ENCODE data around the gene MAPK11. TPM values are rescaled to one million over a fixed set of nuclear protein-coding genes. Genes with fewer than 3 reads are reported as not detected.

The MAPK11 gene
- total and polyA plus RNA-seq, 9 of the 15 experiments (the other 6 are each of a cell fraction or from before 2014, with no cell fraction given): 0.06 to 14.6 (median 5.3) TPM

DNA sequence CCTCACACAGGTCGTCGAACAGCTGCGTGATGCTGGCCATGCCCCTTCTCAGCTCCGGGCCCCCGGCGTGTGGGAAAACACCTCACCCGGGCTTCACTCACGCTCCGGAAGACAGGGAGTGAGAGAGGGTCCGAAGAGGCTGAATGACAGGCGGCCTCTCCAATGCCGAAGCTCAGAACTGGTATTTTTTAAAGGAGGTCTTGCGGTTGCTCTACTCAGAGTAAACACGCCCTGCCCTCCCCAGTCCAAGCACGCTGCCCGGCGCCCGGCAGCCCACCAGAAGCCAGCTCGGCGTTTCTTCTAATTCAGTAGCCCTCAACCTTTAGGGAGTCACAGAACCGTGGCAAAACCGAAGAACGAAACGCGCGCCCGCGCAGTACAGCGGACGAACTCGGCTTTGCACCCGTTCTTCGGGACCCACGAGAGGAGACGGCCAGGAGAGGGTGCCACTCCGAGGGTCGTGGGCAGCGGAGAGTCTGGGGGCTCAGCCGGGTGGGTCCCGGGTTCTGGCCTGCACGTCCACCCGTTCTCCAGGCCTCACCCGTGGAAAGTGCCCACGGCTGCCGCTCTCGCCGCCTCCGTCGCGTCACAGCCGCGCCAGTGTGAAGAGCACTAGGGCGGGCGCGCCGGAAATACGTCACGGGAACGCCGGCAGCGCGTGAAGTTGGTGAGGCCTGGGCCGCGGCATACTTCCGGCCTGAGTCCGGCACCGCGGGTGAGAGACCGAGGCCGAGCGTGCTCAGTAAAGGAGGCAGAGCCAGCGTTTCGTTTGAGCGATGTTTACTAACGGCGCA is 25.6 kb downstream of the MAPK11 start, which contains the start of gene TUBGCP6 (continued):
- TF ChIP-seq, protein P1, sequence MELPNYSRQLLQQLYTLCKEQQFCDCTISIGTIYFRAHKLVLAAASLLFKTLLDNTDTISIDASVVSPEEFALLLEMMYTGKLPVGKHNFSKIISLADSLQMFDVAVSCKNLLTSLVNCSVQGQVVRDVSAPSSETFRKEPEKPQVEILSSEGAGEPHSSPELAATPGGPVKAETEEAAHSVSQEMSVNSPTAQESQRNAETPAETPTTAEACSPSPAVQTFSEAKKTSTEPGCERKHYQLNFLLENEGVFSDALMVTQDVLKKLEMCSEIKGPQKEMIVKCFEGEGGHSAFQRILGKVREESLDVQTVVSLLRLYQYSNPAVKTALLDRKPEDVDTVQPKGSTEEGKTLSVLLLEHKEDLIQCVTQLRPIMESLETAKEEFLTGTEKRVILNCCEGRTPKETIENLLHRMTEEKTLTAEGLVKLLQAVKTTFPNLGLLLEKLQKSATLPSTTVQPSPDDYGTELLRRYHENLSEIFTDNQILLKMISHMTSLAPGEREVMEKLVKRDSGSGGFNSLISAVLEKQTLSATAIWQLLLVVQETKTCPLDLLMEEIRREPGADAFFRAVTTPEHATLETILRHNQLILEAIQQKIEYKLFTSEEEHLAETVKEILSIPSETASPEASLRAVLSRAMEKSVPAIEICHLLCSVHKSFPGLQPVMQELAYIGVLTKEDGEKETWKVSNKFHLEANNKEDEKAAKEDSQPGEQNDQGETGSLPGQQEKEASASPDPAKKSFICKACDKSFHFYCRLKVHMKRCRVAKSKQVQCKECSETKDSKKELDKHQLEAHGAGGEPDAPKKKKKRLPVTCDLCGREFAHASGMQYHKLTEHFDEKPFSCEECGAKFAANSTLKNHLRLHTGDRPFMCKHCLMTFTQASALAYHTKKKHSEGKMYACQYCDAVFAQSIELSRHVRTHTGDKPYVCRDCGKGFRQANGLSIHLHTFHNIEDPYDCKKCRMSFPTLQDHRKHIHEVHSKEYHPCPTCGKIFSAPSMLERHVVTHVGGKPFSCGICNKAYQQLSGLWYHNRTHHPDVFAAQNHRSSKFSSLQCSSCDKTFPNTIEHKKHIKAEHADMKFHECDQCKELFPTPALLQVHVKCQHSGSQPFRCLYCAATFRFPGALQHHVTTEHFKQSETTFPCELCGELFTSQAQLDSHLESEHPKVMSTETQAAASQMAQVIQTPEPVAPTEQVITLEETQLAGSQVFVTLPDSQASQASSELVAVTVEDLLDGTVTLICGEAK (IDR thresholded peaks at IDR 0.05): peak; percentile 97
- TF ChIP-seq, protein P1 (CRISPR knock-in tag; IDR thresholded peaks at IDR 0.05): no peak
- TF ChIP-seq ETV1 (tag; conservative IDR thresholded peaks at IDR 0.05; ENCODE audit: low read depth) (peak; percentile 61; the same call in 1 of the 2 replicates), EP300 (IDR thresholded peaks at IDR 0.05; ENCODE audit: low read length) (no peak), FOXJ3 (CRISPR knock-in tag; IDR thresholded peaks at IDR 0.05) (no peak), PCBP2 (IDR thresholded peaks at IDR 0.05; ENCODE audit: low read depth, low read length, poor library complexity, severe bottlenecking) (no peak), PHF20 (IDR thresholded peaks at IDR 0.05; ENCODE audit: partially characterized antibody) (peak; percentile 93), ZBTB1 (CRISPR knock-in tag; IDR thresholded peaks at IDR 0.05; ENCODE audit: borderline replicate concordance, low read depth) (no peak), COPS2 (conservative IDR thresholded peaks at IDR 0.05) (no peak), TBP (optimal IDR thresholded peaks at IDR 0.05; ENCODE audit: low read depth, low read length) (peak; percentile 60), TEAD4 (IDR thresholded peaks at IDR 0.05; ENCODE audit: low read length) (no peak), TEAD4 (CRISPR knock-in tag; IDR thresholded peaks at IDR 0.05; ENCODE audit: borderline replicate concordance) (no peak)
- TF ChIP-seq, protein P2, sequence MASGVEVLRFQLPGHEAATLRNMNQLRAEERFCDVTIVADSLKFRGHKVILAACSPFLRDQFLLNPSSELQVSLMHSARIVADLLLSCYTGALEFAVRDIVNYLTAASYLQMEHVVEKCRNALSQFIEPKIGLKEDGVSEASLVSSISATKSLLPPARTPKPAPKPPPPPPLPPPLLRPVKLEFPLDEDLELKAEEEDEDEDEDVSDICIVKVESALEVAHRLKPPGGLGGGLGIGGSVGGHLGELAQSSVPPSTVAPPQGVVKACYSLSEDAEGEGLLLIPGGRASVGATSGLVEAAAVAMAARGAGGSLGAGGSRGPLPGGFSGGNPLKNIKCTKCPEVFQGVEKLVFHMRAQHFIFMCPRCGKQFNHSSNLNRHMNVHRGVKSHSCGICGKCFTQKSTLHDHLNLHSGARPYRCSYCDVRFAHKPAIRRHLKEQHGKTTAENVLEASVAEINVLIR (CRISPR knock-in tag; IDR thresholded peaks at IDR 0.05): peak; percentile 97
- TF ChIP-seq, protein P3, sequence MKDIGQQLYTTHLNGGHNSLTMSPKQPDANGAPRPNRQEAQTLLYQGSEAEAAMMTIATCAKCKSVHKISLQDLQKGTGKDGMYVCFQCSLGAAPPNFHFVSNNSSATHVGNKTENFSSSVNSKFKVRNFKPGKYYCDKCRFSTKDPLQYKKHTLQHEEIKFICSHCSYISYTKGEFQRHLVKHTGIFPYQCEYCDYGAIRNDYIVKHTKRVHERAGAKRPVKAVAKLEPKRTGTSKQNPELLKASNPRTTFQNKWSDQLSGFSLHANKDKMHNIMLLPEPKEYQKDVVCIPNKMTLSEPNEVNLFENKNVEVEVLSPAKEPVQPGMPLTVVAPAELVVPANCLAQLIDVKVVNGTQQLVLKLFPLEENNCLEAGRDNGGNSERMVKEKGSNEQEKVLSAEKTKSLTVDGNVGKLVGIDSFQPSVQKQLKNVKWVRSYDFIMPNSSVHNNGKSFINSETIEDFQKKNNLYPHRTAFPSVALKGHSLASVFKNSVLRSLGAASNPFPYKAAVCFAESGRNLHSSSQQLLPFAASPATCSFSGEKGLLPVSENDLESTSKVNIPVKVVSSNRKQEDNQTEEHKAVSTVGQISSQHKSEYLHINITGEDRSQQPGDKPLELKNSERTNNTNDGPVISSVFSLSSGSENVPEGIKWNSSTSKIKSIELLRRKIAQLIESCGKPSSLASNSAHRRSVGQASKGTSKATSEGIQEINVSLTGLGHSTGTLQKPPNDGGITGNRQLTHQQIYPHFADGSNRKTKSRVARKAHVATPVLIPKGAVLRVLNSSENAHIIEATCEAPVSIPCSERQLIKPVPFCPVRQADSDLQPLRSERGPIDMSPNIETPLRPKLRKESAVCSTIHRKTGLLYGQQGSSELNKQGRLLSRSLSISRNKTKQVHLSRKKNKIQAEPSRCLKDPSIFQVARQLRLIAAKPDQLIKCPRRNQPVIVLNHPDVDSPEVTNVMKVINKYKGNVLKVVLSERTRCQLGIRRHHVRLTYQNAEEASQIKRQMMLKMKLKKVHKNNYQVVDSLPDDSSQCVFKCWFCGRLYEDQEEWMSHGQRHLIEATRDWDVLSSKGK (CRISPR knock-in tag; IDR thresholded peaks at IDR 0.05): no peak

Data from K562 (cell line).